Natural killer cell (primary cell): ENCODE results near the gene WEE1. TPM values are rescaled to one million over a fixed set of nuclear protein-coding genes. Genes with fewer than 3 reads are reported as not detected.

ENCODE experiments used
- ATAC-seq, 3 donors: fragments of 150-1000 bp in 2 of 3; fragments of 200-7000 bp in 1 of 3; cut with Tn5 transposase; 1 replicate in 1 of 3; 2 replicates in 2 of 3; pipeline ENCODE4 v1.10.0; 2021; ENCODE audit warnings: mild to moderate bottlenecking in 2 of 3, moderate library complexity in 2 of 3
- DNase-seq, 2 donors: peaks; one replicate each; pipeline versions ENCODE4 v3.0.0 to v3.0.0-alpha.2; 2013 to 2021; ENCODE audit warnings: mixed read lengths in 1 of 2
- H3K27ac ChIP-seq: one replicate; pipeline ENCODE4 v1.5.1; 2013; ENCODE audit warnings: mild to moderate bottlenecking, low read length
- H3K27me3 ChIP-seq: one replicate; pipeline ENCODE4 v1.6.1; 2013; ENCODE audit warnings: low read length; ENCODE audit not compliant: control insufficient read depth, insufficient read depth
- H3K36me3 ChIP-seq: one replicate; pipeline ENCODE4 v1.6.1; 2013; ENCODE audit warnings: low read length; ENCODE audit not compliant: control insufficient read depth, insufficient read depth
- H3K4me1 ChIP-seq: one replicate; pipeline ENCODE4 v1.6.1; 2013; ENCODE audit warnings: low read length; ENCODE audit not compliant: control insufficient read depth, insufficient read depth
- H3K4me3 ChIP-seq: one replicate; pipeline ENCODE4 v1.5.1; 2013; ENCODE audit warnings: low read length
- H3K9me3 ChIP-seq: one replicate; pipeline ENCODE4 v1.6.1; 2013; ENCODE audit warnings: low read length; ENCODE audit not compliant: control insufficient read depth, insufficient read depth
- H3K27ac Mint-ChIP-seq, 2 donors: one replicate each; pipeline ENCODE4 v1.8.0; 2022; ENCODE audit warnings: mild to moderate bottlenecking in 2 of 2, mixed read lengths in 2 of 2, moderate library complexity in 1 of 2
- H3K27me3 Mint-ChIP-seq, 2 donors: one replicate each; pipeline ENCODE4 v1.8.0; 2022; ENCODE audit warnings: low read depth in 2 of 2, mixed read lengths in 2 of 2
- H3K36me3 Mint-ChIP-seq: one replicate; pipeline ENCODE4 v1.8.0; 2022; ENCODE audit warnings: mixed read lengths
- H3K4me1 Mint-ChIP-seq, 2 donors: one replicate each; pipeline ENCODE4 v1.8.0; 2022; ENCODE audit warnings: mixed read lengths in 2 of 2
- H3K4me3 Mint-ChIP-seq: one replicate; pipeline ENCODE4 v1.8.0; 2022; ENCODE audit warnings: mild to moderate bottlenecking, moderate library complexity, mixed read lengths
- H3K9me3 Mint-ChIP-seq, 2 donors: one replicate each; pipeline ENCODE4 v1.8.0; 2022; ENCODE audit warnings: mixed read lengths in 2 of 2
- CTCF ChIP-seq: fragments of 200-600 bp; IDR thresholded peaks from one replicate; pipeline ENCODE4 v1.8.0; 2022; ENCODE audit warnings: antibody characterized with exemption
- WGBS: methylation state at CpG from one replicate; pipeline ENCODE4 v1.1.7; 2013; ENCODE audit warnings: missing lambda C conversion rate; ENCODE audit not compliant: insufficient coverage; 5-methylcytosine and 5-hydroxymethylcytosine counted together
- intact Hi-C: fragments of 100-400 bp; cut with micrococcal nuclease; formaldehyde crosslinking; loops from one replicate; pipeline ENCODE4 v1.14.2; 2022
- total RNA-seq, 4 donors: library from RNA; stranded (reverse); fragments of 120-200 nt in 1 of 4; gene quantifications; one replicate each; pipeline versions ENCODE4 v1.2.3 to v1.2.4, GENCODE V29; 2013 to 2022

Gene WEE1
- total RNA-seq, 3 donors from 2014 or later (not counting 1 experiment from before 2014, with no cell fraction given) = 17.1 to 20.8 (median 19.0) TPM

GRCh38 chr11:9636691-9637090, 63.2 kb downstream of the WEE1 start:
- no peaks in the 10 kb centered on the region for H3K36me3 ChIP-seq
- DNase-seq = no peak
- no peak overlapping the region for H3K27ac ChIP-seq
- Mint-ChIP-seq H3K36me3 (no peaks in the 10 kb centered on the region), H3K4me3 (no peak overlapping the region), H3K9me3 (no peaks in the 10 kb centered on the region), H3K27ac (no peak overlapping the region), H3K27me3 (no peaks in the 10 kb centered on the region), H3K4me1 (peaks cover 5 to 10% of the 10 kb centered on the region in 2 donors)
- peaks cover 5% of the 10 kb centered on the region for H3K4me1 ChIP-seq
- intact Hi-C loops = no loop called here
- ATAC-seq = no peak
- H3K4me3 ChIP-seq = no peak overlapping the region
- WGBS = 94% methylated on average over 1 of the region's 1 CpG
- no peaks in the 10 kb centered on the region for H3K27me3 ChIP-seq
- no peak for TF ChIP-seq CTCF
- H3K9me3 ChIP-seq = no peaks in the 10 kb centered on the region

GRCh38 chr11:9639099-9639498, 65.6 kb downstream of the WEE1 start:
- Mint-ChIP-seq H3K9me3 (no peaks in the 10 kb centered on the region), H3K4me3 (no peak overlapping the region), H3K4me1 (peaks cover 5 to 10% of the 10 kb centered on the region in 2 donors), H3K27ac (no peak overlapping the region), H3K27me3 (no peaks in the 10 kb centered on the region), H3K36me3 (no peaks in the 10 kb centered on the region)
- H3K4me3 ChIP-seq = no peak overlapping the region
- no peaks in the 10 kb centered on the region for H3K9me3 ChIP-seq
- H3K4me1 ChIP-seq = peaks cover 5% of the 10 kb centered on the region
- H3K27me3 ChIP-seq = no peaks in the 10 kb centered on the region
- H3K36me3 ChIP-seq = no peaks in the 10 kb centered on the region
- ATAC-seq = no peak
- TF ChIP-seq CTCF = no peak
- no peak overlapping the region for H3K27ac ChIP-seq
- 85% methylated on average over 4 of the region's 5 CpGs for WGBS
- DNase-seq = no peak
- intact Hi-C loops = no loop called here

Other genes with a start within 250 kb of the WEE1 start
- gene IPO7, start 189.0 kb upstream of the WEE1 start, total RNA-seq = 10 to 100 TPM; 47.2 to 62.3 (median 58.0) TPM
- 10 to 100 TPM; 27.4 to 32.7 (median 32.6) TPM for gene ZNF143, start 112.7 kb upstream of the WEE1 start, total RNA-seq
- gene SWAP70, start 90.4 kb downstream of the WEE1 start, total RNA-seq = 10 to 100 TPM; 11.8 to 14.0 (median 11.9) TPM